WTC11 (cell line): ENCODE data around the gene NFE2L3. TPM values are rescaled to one million over a fixed set of nuclear protein-coding genes. Genes with fewer than 3 reads are reported as not detected.
"Not testable (repeated sequence)": the region's sequence is repeated elsewhere in the genome, so short reads cannot be mapped to it uniquely, and the experiment has no call there.

ENCODE experiments used
- ATAC-seq: fragments of 200-7000 bp; cut with Tn5 transposase; 2 replicates; pipeline ENCODE4 v1.10.0; 2021; ENCODE audit warnings: mild to moderate bottlenecking, moderate library complexity
- CTCF ChIA-PET: fragments of 300-600 bp; sonication (Branson Sonifier 250); formaldehyde crosslinking; loops from one replicate; lab custom pipeline; 2021; ENCODE audit warnings: antibody characterized with exemption; lab: Charles Lee
- POLR2A ChIA-PET: fragments of 350-600 bp; sonication (Branson Sonifier 250); formaldehyde crosslinking; loops from one replicate; lab custom pipeline; 2021; ENCODE audit warnings: antibody characterized with exemption; lab: Charles Lee
- DNase-seq: peaks from one replicate; pipeline ENCODE4 v3.0.0; 2021; ENCODE audit warnings: low spot score
- H3K27ac Mint-ChIP-seq: 2 replicates; pipeline ENCODE4 v1.8.0; 2021; ENCODE audit warnings: mixed read lengths
- H3K27me3 Mint-ChIP-seq: 2 replicates; pipeline ENCODE4 v1.8.0; 2021; ENCODE audit warnings: low read depth, mild to moderate bottlenecking, moderate library complexity, mixed read lengths
- H3K36me3 Mint-ChIP-seq: 2 replicates; pipeline ENCODE4 v1.8.0; 2021; ENCODE audit warnings: mixed read lengths
- H3K4me1 Mint-ChIP-seq: 2 replicates; pipeline ENCODE4 v1.8.0; 2022; ENCODE audit warnings: mixed read lengths
- H3K4me3 Mint-ChIP-seq: 2 replicates; pipeline ENCODE4 v1.8.0; 2021; ENCODE audit warnings: mild to moderate bottlenecking, moderate library complexity, mixed read lengths
- H3K9me3 Mint-ChIP-seq: 2 replicates; pipeline ENCODE4 v1.8.0; 2021; ENCODE audit warnings: mixed read lengths
- CREM ChIP-seq: sonication (generic); formaldehyde crosslinking; IDR thresholded peaks from 2 replicates; pipeline ENCODE4 v1.8.1; 2022; ENCODE audit warnings: mild to moderate bottlenecking, missing genetic modification reagents, moderate library complexity
- ESRRA ChIP-seq: sonication (generic); formaldehyde crosslinking; IDR thresholded peaks from 2 replicates; pipeline ENCODE4 v1.8.1; 2022; ENCODE audit warnings: mild to moderate bottlenecking, missing genetic modification reagents, borderline replicate concordance
- GRHL2 ChIP-seq: fragments of 250-450 bp; sonication (Bioruptor Pico); IDR thresholded peaks from 2 replicates; pipeline ENCODE4 v1.8.0; 2022; ENCODE audit warnings: mild to moderate bottlenecking, moderate library complexity; ENCODE audit not compliant: insufficient replicate concordance, severe bottlenecking
- GTF2I ChIP-seq: fragments of 250-450 bp; sonication (Bioruptor Pico); conservative IDR thresholded peaks from 2 replicates; pipeline ENCODE4 v1.4.0; 2021; ENCODE audit warnings: mild to moderate bottlenecking
- JAZF1 ChIP-seq: fragments of 250-450 bp; sonication (Bioruptor Pico); IDR thresholded peaks from 2 replicates; pipeline ENCODE4 v1.9.0; 2021; ENCODE audit warnings: moderate library complexity, mild to moderate bottlenecking, inconsistent platforms
- JUN ChIP-seq: sonication (generic); formaldehyde crosslinking; IDR thresholded peaks from 2 replicates; pipeline ENCODE4 v1.8.0; 2023; ENCODE audit warnings: mild to moderate bottlenecking, missing genetic modification reagents
- MXD4 ChIP-seq: fragments of 250-450 bp; sonication (Bioruptor Pico); IDR thresholded peaks from 2 replicates; pipeline ENCODE4 v1.8.0; 2021; ENCODE audit warnings: mild to moderate bottlenecking, moderate library complexity, borderline replicate concordance
- OVOL2 ChIP-seq: fragments of 250-450 bp; sonication (Bioruptor Pico); IDR thresholded peaks from 2 replicates; pipeline ENCODE4 v1.9.0; 2021; ENCODE audit warnings: mild to moderate bottlenecking, borderline replicate concordance
- ZNF219 ChIP-seq: sonication (generic); formaldehyde crosslinking; IDR thresholded peaks from 2 replicates; pipeline ENCODE4 v1.8.0; 2023; ENCODE audit warnings: missing genetic modification reagents, mild to moderate bottlenecking, borderline replicate concordance
- total RNA-seq: library from RNA; stranded (reverse); gene quantifications from 3 replicates; pipeline ENCODE4 v1.2.3, GENCODE V29; 2021
- TF ChIP-seq, protein P1 (sequence below): fragments of 250-450 bp; sonication (Bioruptor Pico); IDR thresholded peaks from 2 replicates; pipeline ENCODE4 v1.9.0; 2021; ENCODE audit warnings: mild to moderate bottlenecking
- TF ChIP-seq, protein P2 (sequence below): fragments of 250-450 bp; sonication (Bioruptor Pico); conservative IDR thresholded peaks from 2 replicates; pipeline ENCODE4 v1.9.0; 2021; ENCODE audit warnings: mild to moderate bottlenecking
- TF ChIP-seq, protein P3 (sequence below): sonication (generic); formaldehyde crosslinking; IDR thresholded peaks from 2 replicates; pipeline ENCODE4 v1.8.0; 2022; ENCODE audit warnings: mild to moderate bottlenecking, missing genetic modification reagents
- TF ChIP-seq, protein P4 (sequence below): sonication (generic); formaldehyde crosslinking; conservative IDR thresholded peaks from 2 replicates; pipeline ENCODE4 v1.8.1; 2022; ENCODE audit warnings: mild to moderate bottlenecking, missing genetic modification reagents
- TF ChIP-seq, protein P5 (sequence below): fragments of 250-450 bp; sonication (Bioruptor Pico); IDR thresholded peaks from 2 replicates; pipeline ENCODE4 v1.9.0; 2021; ENCODE audit warnings: mild to moderate bottlenecking
- TF ChIP-seq, protein P6 (sequence below): sonication (generic); formaldehyde crosslinking; IDR thresholded peaks from 2 replicates; pipeline ENCODE4 v1.8.0; 2023; ENCODE audit warnings: missing genetic modification reagents, mild to moderate bottlenecking, borderline replicate concordance
- TF ChIP-seq, protein P7 (sequence below): sonication (generic); formaldehyde crosslinking; IDR thresholded peaks from 2 replicates; pipeline ENCODE4 v1.8.1; 2022; ENCODE audit warnings: low read depth, missing genetic modification reagents, borderline replicate concordance
- TF ChIP-seq, protein P8 (sequence below): fragments of 250-450 bp; sonication (Bioruptor Pico); IDR thresholded peaks from 2 replicates; pipeline ENCODE4 v1.9.0; 2021; ENCODE audit warnings: moderate library complexity, mild to moderate bottlenecking, inconsistent platforms, borderline replicate concordance

NFE2L3 gene
- total RNA-seq, 1 experiment from 2014 or later: 66.8 TPM

DNA sequence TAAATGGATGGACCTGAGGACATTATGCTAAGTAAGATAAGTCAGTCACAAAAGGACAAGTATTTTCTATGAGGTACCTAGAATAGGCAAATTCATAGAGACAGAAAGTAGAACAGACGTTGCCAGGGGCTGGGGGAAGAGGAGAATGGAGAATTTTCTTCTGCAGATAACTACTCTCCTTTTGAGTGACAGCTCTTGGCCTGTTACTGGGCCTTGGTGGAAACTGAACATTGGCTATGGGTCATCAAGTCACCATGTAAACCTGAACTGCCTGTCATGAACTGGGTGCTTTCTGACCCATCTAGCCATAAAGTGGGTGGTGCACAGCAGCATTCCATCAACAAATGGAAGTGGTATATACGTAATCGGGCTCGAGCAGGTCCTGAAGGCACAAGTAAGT lies 29.3 kb upstream of the NFE2L3 start (continued):
- TF ChIP-seq, protein P1, sequence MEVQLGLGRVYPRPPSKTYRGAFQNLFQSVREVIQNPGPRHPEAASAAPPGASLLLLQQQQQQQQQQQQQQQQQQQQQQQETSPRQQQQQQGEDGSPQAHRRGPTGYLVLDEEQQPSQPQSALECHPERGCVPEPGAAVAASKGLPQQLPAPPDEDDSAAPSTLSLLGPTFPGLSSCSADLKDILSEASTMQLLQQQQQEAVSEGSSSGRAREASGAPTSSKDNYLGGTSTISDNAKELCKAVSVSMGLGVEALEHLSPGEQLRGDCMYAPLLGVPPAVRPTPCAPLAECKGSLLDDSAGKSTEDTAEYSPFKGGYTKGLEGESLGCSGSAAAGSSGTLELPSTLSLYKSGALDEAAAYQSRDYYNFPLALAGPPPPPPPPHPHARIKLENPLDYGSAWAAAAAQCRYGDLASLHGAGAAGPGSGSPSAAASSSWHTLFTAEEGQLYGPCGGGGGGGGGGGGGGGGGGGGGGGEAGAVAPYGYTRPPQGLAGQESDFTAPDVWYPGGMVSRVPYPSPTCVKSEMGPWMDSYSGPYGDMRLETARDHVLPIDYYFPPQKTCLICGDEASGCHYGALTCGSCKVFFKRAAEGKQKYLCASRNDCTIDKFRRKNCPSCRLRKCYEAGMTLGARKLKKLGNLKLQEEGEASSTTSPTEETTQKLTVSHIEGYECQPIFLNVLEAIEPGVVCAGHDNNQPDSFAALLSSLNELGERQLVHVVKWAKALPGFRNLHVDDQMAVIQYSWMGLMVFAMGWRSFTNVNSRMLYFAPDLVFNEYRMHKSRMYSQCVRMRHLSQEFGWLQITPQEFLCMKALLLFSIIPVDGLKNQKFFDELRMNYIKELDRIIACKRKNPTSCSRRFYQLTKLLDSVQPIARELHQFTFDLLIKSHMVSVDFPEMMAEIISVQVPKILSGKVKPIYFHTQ (CRISPR knock-in tag): no peak
- no peak for TF ChIP-seq JUN (CRISPR knock-in tag)
- no peak for TF ChIP-seq CREM (CRISPR knock-in tag)
- TF ChIP-seq JAZF1 (CRISPR knock-in tag): no peak
- TF ChIP-seq ZNF219 (CRISPR knock-in tag): no peak
- TF ChIP-seq, protein P2, sequence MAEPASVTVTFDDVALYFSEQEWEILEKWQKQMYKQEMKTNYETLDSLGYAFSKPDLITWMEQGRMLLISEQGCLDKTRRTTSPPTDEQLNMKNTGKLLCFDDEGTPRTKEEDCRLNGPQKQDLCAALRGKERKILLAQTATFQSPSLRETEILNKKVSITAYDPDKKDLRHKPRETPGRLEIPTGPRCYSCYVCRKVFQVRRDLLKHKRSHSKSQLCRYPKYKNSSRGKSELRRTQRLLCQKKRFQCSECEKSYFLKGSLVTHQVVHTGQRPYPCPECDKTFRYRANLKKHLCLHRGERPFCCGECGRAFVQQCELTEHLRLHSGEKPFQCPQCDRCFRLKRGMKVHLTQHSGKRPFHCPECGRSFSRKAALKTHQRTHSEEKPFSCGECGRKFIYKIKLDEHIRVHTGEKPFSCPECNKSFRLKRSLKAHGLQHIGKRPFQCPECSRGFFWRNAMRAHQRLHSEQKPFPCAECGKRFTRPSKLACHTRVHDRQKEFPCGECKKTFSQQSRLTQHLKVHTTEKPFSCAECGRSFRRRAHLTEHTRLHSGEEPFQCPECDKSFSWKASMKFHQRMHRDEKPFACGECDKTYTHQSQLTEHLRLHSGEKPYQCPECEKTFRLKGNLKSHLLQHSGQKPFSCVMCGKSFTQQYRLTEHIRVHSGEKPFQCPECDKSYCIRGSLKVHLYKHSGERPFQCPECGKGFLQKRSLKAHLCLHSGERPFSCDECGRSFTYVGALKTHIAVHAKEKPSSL (CRISPR knock-in tag): no peak
- no peak for TF ChIP-seq MXD4
- TF ChIP-seq, protein P3, sequence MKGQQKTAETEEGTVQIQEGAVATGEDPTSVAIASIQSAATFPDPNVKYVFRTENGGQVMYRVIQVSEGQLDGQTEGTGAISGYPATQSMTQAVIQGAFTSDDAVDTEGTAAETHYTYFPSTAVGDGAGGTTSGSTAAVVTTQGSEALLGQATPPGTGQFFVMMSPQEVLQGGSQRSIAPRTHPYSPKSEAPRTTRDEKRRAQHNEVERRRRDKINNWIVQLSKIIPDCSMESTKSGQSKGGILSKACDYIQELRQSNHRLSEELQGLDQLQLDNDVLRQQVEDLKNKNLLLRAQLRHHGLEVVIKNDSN (CRISPR knock-in tag): no peak

DNA sequence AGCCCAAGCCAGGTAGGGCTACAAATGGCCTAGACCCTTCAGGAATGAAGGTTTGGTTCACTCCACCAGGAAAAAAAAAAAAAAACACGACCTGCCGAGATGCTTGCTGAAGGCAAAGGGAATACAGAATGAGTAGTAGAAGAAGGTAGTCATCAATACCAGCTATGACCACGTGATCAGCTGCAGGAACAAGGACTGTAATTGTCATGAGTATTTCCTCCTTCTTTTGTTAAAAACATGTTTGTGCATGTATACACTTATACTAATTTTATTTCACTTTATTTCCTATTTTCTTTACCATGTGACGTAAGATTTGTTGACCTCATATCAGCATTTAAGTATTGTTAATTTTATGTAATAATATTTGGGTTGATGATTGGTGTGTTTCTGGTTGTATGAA lies 27.2 kb upstream of the NFE2L3 start:
- peaks cover 12% of the 10 kb centered on the region for H3K9me3 Mint-ChIP-seq
- DNase-seq, ATAC-seq, POLR2A ChIA-PET, H3K4me1 Mint-ChIP-seq, H3K36me3 Mint-ChIP-seq, CTCF ChIA-PET, H3K4me3 Mint-ChIP-seq, H3K27me3 Mint-ChIP-seq, H3K27ac Mint-ChIP-seq: not testable (repeated sequence)

DNA sequence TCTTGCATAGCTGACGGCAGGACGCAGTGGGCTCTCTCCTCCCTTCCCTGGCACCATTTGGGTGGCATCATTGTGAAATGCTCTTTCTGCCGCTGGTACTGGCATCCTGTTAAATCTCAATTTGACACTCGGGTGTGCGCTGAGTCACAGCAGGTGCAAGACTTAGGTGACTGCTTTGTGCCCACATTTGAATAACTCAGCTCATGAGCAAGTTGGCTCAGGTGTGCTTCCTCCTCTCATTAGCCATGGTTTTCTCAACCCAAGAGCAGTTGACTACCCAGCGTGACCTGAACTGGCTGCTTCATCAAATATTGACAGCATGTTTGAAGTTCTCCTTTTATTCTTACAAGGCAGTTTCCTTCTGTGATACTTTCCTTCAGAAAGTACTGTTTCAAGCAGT lies 24.6 kb upstream of the NFE2L3 start:
- Mint-ChIP-seq H3K36me3 (peaks cover 9% of the 10 kb centered on the region; the same call in 1 of the 2 replicates), H3K27ac (no peak overlapping the region), H3K4me1 (no peaks in the 10 kb centered on the region), H3K9me3 (peaks cover 21% of the 10 kb centered on the region), H3K27me3 (peaks cover 4% of the 10 kb centered on the region; the same call in 1 of the 2 replicates), H3K4me3 (no peak overlapping the region)
- ATAC-seq (no peak), DNase-seq (no peak)
- CTCF ChIA-PET: no interaction called here
- POLR2A ChIA-PET: no interaction called here
- TF ChIP-seq, protein P4, sequence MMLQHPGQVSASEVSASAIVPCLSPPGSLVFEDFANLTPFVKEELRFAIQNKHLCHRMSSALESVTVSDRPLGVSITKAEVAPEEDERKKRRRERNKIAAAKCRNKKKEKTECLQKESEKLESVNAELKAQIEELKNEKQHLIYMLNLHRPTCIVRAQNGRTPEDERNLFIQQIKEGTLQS: no peak
- TF ChIP-seq, protein P5, sequence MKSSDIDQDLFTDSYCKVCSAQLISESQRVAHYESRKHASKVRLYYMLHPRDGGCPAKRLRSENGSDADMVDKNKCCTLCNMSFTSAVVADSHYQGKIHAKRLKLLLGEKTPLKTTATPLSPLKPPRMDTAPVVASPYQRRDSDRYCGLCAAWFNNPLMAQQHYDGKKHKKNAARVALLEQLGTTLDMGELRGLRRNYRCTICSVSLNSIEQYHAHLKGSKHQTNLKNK (CRISPR knock-in tag): no peak
- TF ChIP-seq OVOL2 (CRISPR knock-in tag): no peak
- TF ChIP-seq, protein P6, sequence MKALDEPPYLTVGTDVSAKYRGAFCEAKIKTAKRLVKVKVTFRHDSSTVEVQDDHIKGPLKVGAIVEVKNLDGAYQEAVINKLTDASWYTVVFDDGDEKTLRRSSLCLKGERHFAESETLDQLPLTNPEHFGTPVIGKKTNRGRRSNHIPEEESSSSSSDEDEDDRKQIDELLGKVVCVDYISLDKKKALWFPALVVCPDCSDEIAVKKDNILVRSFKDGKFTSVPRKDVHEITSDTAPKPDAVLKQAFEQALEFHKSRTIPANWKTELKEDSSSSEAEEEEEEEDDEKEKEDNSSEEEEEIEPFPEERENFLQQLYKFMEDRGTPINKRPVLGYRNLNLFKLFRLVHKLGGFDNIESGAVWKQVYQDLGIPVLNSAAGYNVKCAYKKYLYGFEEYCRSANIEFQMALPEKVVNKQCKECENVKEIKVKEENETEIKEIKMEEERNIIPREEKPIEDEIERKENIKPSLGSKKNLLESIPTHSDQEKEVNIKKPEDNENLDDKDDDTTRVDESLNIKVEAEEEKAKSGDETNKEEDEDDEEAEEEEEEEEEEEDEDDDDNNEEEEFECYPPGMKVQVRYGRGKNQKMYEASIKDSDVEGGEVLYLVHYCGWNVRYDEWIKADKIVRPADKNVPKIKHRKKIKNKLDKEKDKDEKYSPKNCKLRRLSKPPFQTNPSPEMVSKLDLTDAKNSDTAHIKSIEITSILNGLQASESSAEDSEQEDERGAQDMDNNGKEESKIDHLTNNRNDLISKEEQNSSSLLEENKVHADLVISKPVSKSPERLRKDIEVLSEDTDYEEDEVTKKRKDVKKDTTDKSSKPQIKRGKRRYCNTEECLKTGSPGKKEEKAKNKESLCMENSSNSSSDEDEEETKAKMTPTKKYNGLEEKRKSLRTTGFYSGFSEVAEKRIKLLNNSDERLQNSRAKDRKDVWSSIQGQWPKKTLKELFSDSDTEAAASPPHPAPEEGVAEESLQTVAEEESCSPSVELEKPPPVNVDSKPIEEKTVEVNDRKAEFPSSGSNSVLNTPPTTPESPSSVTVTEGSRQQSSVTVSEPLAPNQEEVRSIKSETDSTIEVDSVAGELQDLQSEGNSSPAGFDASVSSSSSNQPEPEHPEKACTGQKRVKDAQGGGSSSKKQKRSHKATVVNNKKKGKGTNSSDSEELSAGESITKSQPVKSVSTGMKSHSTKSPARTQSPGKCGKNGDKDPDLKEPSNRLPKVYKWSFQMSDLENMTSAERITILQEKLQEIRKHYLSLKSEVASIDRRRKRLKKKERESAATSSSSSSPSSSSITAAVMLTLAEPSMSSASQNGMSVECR (CRISPR knock-in tag): no peak
- TF ChIP-seq, protein P7, sequence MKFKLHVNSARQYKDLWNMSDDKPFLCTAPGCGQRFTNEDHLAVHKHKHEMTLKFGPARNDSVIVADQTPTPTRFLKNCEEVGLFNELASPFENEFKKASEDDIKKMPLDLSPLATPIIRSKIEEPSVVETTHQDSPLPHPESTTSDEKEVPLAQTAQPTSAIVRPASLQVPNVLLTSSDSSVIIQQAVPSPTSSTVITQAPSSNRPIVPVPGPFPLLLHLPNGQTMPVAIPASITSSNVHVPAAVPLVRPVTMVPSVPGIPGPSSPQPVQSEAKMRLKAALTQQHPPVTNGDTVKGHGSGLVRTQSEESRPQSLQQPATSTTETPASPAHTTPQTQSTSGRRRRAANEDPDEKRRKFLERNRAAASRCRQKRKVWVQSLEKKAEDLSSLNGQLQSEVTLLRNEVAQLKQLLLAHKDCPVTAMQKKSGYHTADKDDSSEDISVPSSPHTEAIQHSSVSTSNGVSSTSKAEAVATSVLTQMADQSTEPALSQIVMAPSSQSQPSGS (CRISPR knock-in tag): no peak
- no peak for TF ChIP-seq ESRRA (CRISPR knock-in tag)
- TF ChIP-seq MXD4: no peak
- TF ChIP-seq GTF2I (CRISPR knock-in tag): no peak
- TF ChIP-seq, protein P8, sequence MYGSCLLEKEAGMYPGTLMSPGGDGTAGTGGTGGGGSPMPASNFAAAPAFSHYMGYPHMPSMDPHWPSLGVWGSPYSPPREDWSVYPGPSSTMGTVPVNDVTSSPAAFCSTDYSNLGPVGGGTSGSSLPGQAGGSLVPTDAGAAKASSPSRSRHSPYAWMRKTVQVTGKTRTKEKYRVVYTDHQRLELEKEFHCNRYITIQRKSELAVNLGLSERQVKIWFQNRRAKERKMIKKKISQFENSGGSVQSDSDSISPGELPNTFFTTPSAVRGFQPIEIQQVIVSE (CRISPR knock-in tag): no peak
- TF ChIP-seq GRHL2: no peak
